Measurements from ENCODE around the gene GNB1. TPM values are rescaled to one million over a fixed set of nuclear protein-coding genes. Genes with fewer than 3 reads are reported as not detected.

GNB1 gene
- total RNA-seq, 1 donor from 2014 or later, result 116 TPM

GRCh38 chr1:1788136-1788535 lies 102.8 kb downstream of the GNB1 start:
- H3K36me3 ChIP-seq (ENCODE audit: control insufficient read depth, insufficient read depth, low read length), result peaks cover 41% of the 10 kb centered on the region
- no peak overlapping the region for H3K4me3 ChIP-seq (ENCODE audit: low read depth, low read length)
- no peak for FAIRE-seq
- TF ChIP-seq CTCF (IDR thresholded peaks at IDR 0.05; ENCODE audit: insufficient read depth, low read length, severe bottlenecking), result no peak
- H3K27me3 ChIP-seq (ENCODE audit: control insufficient read depth, insufficient read depth, low read length), result no peaks in the 10 kb centered on the region
- DNase-seq (ENCODE audit: low read depth), result no peak

GRCh38 chr1:1786836-1787605 lies 103.9 kb downstream of the GNB1 start:
- H3K27me3 ChIP-seq (ENCODE audit: control insufficient read depth, insufficient read depth, low read length), result no peaks in the 10 kb centered on the region
- FAIRE-seq (peak; percentile 55), DNase-seq (ENCODE audit: low read depth) (no peak)
- no peak for TF ChIP-seq CTCF (IDR thresholded peaks at IDR 0.05; ENCODE audit: insufficient read depth, low read length, severe bottlenecking)
- H3K36me3 ChIP-seq (ENCODE audit: control insufficient read depth, insufficient read depth, low read length), result peaks cover 39% of the 10 kb centered on the region
- no peak overlapping the region for H3K4me3 ChIP-seq (ENCODE audit: low read depth, low read length)

- no peak for FAIRE-seq
- no peak for DNase-seq (ENCODE audit: low read depth)
- peaks cover 32% of the 10 kb centered on the region for H3K36me3 ChIP-seq (ENCODE audit: control insufficient read depth, insufficient read depth, low read length)
- no peaks in the 10 kb centered on the region for H3K27me3 ChIP-seq (ENCODE audit: control insufficient read depth, insufficient read depth, low read length)
- TF ChIP-seq CTCF (IDR thresholded peaks at IDR 0.05; ENCODE audit: insufficient read depth, low read length, severe bottlenecking), result no peak
- no peak overlapping the region for H3K4me3 ChIP-seq (ENCODE audit: low read depth, low read length)
Measured at GRCh38 chr1:1785666-1786065, 105.2 kb downstream of the GNB1 start.

- no peak for DNase-seq (ENCODE audit: low read depth)
- FAIRE-seq, result no peak
- no peak for TF ChIP-seq CTCF (IDR thresholded peaks at IDR 0.05; ENCODE audit: insufficient read depth, low read length, severe bottlenecking)
- H3K4me3 ChIP-seq (ENCODE audit: low read depth, low read length), result no peak overlapping the region
- peaks cover 28% of the 10 kb centered on the region for H3K36me3 ChIP-seq (ENCODE audit: control insufficient read depth, insufficient read depth, low read length)
- no peaks in the 10 kb centered on the region for H3K27me3 ChIP-seq (ENCODE audit: control insufficient read depth, insufficient read depth, low read length)
Measured at GRCh38 chr1:1784933-1785332, 106.0 kb downstream of the GNB1 start.

GRCh38 chr1:1783320-1783719 lies 107.6 kb downstream of the GNB1 start:
- Histone ChIP-seq H3K27me3 (ENCODE audit: control insufficient read depth, insufficient read depth, low read length) (no peaks in the 10 kb centered on the region), H3K36me3 (ENCODE audit: control insufficient read depth, insufficient read depth, low read length) (peaks cover 17% of the 10 kb centered on the region), H3K4me3 (ENCODE audit: low read depth, low read length) (no peak overlapping the region)
- DNase-seq (ENCODE audit: low read depth), result no peak
- FAIRE-seq, result no peak
- no peak for TF ChIP-seq CTCF (IDR thresholded peaks at IDR 0.05; ENCODE audit: insufficient read depth, low read length, severe bottlenecking)
